Measurements from ENCODE around the gene SUPT7L. TPM values are rescaled to one million over a fixed set of nuclear protein-coding genes. Genes with fewer than 3 reads are reported as not detected.

SUPT7L gene
- total RNA-seq, 1 experiment from 2014 or later, result 42.4 TPM

DNA sequence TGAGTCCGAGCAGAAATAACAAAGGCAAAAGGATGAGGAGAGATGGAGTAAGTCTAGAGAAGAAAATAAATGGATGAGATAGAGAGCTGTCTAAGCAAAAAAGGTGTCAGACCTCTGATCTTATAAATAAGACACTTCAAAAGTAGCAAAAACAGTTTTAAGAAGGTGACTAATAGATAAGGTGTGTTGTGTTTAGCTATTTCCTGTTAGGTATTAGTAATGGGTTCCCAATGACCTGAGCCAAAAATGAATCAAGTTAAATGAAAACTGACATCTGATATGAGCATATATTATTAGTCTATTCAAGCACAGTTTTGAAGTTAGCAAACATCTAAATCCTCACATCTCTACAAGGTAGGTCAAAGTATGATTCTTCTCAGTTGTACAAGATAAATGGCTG, 10.6 kb downstream of the SUPT7L start:
- no TSS peak for BruUV-seq (replicated peaks)
- POLR2A ChIA-PET, result interaction anchor here (0.5 kb wide), 1 partner anchor 66 kb away, joined by 3 read pairs; no protein-coding TSS in a partner anchor
- Histone ChIP-seq H3K36me3 (ENCODE audit: control insufficient read depth, insufficient read depth, low read length) (peaks cover 9% of the 10 kb centered on the region), H3K27me3 (replicated peaks; ENCODE audit: control insufficient read depth, insufficient read depth, low read length) (no peaks in the 10 kb centered on the region), H3K4me1 (0 out of 2 replicates have a peak, but pooled peaks cover 3% of the 10 kb centered on the region), H3K9me3 (no peaks in the 10 kb centered on the region), H3K4me3 (ENCODE audit: low read depth, low read length) (no peak overlapping the region)
- Mint-ChIP-seq H3K27me3 (ENCODE audit: insufficient read depth, unreplicated experiment) (no peaks in the 10 kb centered on the region), H3K9me3 (ENCODE audit: unreplicated experiment) (no peaks in the 10 kb centered on the region), H3K36me3 (ENCODE audit: insufficient read depth, unreplicated experiment) (peaks cover 79% of the 10 kb centered on the region), H3K4me3 (ENCODE audit: unreplicated experiment) (no peak overlapping the region), H3K27ac (ENCODE audit: unreplicated experiment) (no peak overlapping the region), H3K4me1 (ENCODE audit: low read depth, unreplicated experiment) (peaks cover 6% of the 10 kb centered on the region)
- TF ChIP-seq, protein P1, sequence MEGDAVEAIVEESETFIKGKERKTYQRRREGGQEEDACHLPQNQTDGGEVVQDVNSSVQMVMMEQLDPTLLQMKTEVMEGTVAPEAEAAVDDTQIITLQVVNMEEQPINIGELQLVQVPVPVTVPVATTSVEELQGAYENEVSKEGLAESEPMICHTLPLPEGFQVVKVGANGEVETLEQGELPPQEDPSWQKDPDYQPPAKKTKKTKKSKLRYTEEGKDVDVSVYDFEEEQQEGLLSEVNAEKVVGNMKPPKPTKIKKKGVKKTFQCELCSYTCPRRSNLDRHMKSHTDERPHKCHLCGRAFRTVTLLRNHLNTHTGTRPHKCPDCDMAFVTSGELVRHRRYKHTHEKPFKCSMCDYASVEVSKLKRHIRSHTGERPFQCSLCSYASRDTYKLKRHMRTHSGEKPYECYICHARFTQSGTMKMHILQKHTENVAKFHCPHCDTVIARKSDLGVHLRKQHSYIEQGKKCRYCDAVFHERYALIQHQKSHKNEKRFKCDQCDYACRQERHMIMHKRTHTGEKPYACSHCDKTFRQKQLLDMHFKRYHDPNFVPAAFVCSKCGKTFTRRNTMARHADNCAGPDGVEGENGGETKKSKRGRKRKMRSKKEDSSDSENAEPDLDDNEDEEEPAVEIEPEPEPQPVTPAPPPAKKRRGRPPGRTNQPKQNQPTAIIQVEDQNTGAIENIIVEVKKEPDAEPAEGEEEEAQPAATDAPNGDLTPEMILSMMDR (IDR thresholded peaks at IDR 0.05; ENCODE audit: insufficient read depth in 1 of 2, low read depth in 1 of 2, low read length in 1 of 2, severe bottlenecking in 1 of 2, unreplicated experiment in 1 of 2), result no peak
- DNase-seq, result no peak
- CTCF ChIA-PET, result no interaction called here
- intact Hi-C loops (cut with micrococcal nuclease; ENCODE audit: unreplicated experiment), result no loop called here

DNA sequence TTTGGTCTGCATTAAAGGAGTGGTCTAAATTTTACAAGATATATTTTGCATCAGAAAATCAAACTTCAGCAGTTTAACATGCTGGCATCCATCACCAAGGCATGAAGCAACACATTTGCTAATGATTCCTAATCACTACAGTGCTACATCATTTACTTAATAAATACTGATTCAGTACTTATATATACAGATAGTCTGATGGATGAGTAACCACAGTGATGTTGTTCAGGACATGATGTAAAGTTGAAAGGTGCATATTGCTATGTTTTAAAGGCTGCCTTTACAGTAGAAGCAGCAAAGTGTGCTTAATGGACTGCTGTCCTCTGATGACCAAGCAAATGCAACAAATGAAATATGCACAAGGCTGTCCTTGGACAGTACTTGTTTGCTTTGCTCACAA, 11.1 kb downstream of the SUPT7L start:
- no TSS peak for BruUV-seq (replicated peaks)
- Mint-ChIP-seq H3K9me3 (ENCODE audit: unreplicated experiment) (no peaks in the 10 kb centered on the region), H3K4me1 (ENCODE audit: low read depth, unreplicated experiment) (peaks cover 6% of the 10 kb centered on the region), H3K36me3 (ENCODE audit: insufficient read depth, unreplicated experiment) (peaks cover 81% of the 10 kb centered on the region), H3K27me3 (ENCODE audit: insufficient read depth, unreplicated experiment) (no peaks in the 10 kb centered on the region), H3K27ac (ENCODE audit: unreplicated experiment) (no peak overlapping the region), H3K4me3 (ENCODE audit: unreplicated experiment) (no peak overlapping the region)
- intact Hi-C loops (cut with micrococcal nuclease; ENCODE audit: unreplicated experiment), result no loop called here
- no peak for DNase-seq
- Histone ChIP-seq H3K36me3 (ENCODE audit: control insufficient read depth, insufficient read depth, low read length) (peaks cover 9% of the 10 kb centered on the region), H3K9me3 (no peaks in the 10 kb centered on the region), H3K4me1 (0 out of 2 replicates have a peak, but pooled peaks cover 3% of the 10 kb centered on the region), H3K27me3 (replicated peaks; ENCODE audit: control insufficient read depth, insufficient read depth, low read length) (no peaks in the 10 kb centered on the region), H3K4me3 (ENCODE audit: low read depth, low read length) (no peak overlapping the region)
- ChIA-PET CTCF (no interaction called here), POLR2A (no interaction called here)
- TF ChIP-seq, protein P1 (IDR thresholded peaks at IDR 0.05; ENCODE audit: insufficient read depth in 1 of 2, low read depth in 1 of 2, low read length in 1 of 2, severe bottlenecking in 1 of 2, unreplicated experiment in 1 of 2), result no peak

DNA sequence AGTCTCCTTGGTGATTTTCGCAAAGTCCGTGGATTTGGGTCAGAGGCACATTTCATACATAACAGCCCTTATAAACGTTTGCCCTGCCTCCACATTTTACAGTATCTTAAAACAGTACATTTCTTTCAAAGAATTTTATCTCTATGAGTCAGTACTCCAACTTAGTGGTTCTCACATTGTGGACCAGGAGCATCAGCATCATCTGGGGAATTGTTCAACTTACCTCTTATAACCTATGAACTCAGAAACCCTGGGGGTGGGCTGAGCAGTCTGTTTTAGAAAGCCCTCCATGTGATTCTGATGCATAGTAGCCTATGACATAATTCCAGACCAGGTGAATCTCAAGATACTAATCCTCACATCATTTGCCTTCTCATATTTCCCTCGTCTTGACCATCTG, 12.4 kb downstream of the SUPT7L start:
- Histone ChIP-seq H3K36me3 (ENCODE audit: control insufficient read depth, insufficient read depth, low read length) (peaks cover 5% of the 10 kb centered on the region; the same call in 1 of the 2 replicates), H3K4me3 (ENCODE audit: low read depth, low read length) (no peak overlapping the region), H3K9me3 (no peaks in the 10 kb centered on the region), H3K4me1 (0 out of 2 replicates have a peak, but pooled peaks cover 3% of the 10 kb centered on the region), H3K27me3 (replicated peaks; ENCODE audit: control insufficient read depth, insufficient read depth, low read length) (no peaks in the 10 kb centered on the region)
- CTCF ChIA-PET, result interaction anchor here (0.8 kb wide), 1 partner anchor 32 kb away, joined by 3 read pairs; no protein-coding TSS in a partner anchor
- Mint-ChIP-seq H3K27me3 (ENCODE audit: insufficient read depth, unreplicated experiment) (no peaks in the 10 kb centered on the region), H3K27ac (ENCODE audit: unreplicated experiment) (no peak overlapping the region), H3K4me3 (ENCODE audit: unreplicated experiment) (no peak overlapping the region), H3K36me3 (ENCODE audit: insufficient read depth, unreplicated experiment) (peaks cover 78% of the 10 kb centered on the region), H3K4me1 (ENCODE audit: low read depth, unreplicated experiment) (peaks cover 6% of the 10 kb centered on the region), H3K9me3 (ENCODE audit: unreplicated experiment) (no peaks in the 10 kb centered on the region)
- intact Hi-C loops (cut with micrococcal nuclease; ENCODE audit: unreplicated experiment), result no loop called here
- POLR2A ChIA-PET, result interaction anchor here (0.6 kb wide), 1 partner anchor 208 kb away, joined by 3 read pairs; no protein-coding TSS in a partner anchor
- no peak for DNase-seq
- BruUV-seq (replicated peaks), result no TSS peak
- TF ChIP-seq, protein P1 (IDR thresholded peaks at IDR 0.05; ENCODE audit: insufficient read depth in 1 of 2, low read depth in 1 of 2, low read length in 1 of 2, severe bottlenecking in 1 of 2, unreplicated experiment in 1 of 2), result no peak

Data from Caco-2 (cell line).